ENCODE measurements around the gene MPG. TPM values are rescaled to one million over a fixed set of nuclear protein-coding genes. Genes with fewer than 3 reads are reported as not detected.

Gene MPG
- total and polyA plus RNA-seq, 2 experiments from 2014 or later, result 38.0 to 91.1 TPM

DNA sequence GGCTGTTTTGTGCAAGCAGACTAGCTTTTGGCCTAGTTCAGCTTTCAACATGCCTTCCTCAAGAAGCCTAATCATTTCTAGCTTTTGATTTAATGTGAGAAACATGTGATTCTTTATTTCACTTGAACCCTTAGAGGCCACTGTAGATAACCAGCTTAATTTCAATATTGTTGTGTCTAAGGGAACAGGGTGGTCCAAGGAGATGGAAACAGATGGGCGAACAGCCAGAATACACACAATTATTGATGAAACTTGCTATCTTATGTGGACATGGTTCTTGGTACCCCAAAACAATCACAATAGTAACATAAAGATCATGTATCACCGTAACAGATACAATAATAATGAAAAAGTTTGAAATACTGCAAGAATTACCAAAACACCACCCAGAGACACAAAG, 55.7 kb downstream of the MPG start (continued):
- TF ChIP-seq, protein P1, sequence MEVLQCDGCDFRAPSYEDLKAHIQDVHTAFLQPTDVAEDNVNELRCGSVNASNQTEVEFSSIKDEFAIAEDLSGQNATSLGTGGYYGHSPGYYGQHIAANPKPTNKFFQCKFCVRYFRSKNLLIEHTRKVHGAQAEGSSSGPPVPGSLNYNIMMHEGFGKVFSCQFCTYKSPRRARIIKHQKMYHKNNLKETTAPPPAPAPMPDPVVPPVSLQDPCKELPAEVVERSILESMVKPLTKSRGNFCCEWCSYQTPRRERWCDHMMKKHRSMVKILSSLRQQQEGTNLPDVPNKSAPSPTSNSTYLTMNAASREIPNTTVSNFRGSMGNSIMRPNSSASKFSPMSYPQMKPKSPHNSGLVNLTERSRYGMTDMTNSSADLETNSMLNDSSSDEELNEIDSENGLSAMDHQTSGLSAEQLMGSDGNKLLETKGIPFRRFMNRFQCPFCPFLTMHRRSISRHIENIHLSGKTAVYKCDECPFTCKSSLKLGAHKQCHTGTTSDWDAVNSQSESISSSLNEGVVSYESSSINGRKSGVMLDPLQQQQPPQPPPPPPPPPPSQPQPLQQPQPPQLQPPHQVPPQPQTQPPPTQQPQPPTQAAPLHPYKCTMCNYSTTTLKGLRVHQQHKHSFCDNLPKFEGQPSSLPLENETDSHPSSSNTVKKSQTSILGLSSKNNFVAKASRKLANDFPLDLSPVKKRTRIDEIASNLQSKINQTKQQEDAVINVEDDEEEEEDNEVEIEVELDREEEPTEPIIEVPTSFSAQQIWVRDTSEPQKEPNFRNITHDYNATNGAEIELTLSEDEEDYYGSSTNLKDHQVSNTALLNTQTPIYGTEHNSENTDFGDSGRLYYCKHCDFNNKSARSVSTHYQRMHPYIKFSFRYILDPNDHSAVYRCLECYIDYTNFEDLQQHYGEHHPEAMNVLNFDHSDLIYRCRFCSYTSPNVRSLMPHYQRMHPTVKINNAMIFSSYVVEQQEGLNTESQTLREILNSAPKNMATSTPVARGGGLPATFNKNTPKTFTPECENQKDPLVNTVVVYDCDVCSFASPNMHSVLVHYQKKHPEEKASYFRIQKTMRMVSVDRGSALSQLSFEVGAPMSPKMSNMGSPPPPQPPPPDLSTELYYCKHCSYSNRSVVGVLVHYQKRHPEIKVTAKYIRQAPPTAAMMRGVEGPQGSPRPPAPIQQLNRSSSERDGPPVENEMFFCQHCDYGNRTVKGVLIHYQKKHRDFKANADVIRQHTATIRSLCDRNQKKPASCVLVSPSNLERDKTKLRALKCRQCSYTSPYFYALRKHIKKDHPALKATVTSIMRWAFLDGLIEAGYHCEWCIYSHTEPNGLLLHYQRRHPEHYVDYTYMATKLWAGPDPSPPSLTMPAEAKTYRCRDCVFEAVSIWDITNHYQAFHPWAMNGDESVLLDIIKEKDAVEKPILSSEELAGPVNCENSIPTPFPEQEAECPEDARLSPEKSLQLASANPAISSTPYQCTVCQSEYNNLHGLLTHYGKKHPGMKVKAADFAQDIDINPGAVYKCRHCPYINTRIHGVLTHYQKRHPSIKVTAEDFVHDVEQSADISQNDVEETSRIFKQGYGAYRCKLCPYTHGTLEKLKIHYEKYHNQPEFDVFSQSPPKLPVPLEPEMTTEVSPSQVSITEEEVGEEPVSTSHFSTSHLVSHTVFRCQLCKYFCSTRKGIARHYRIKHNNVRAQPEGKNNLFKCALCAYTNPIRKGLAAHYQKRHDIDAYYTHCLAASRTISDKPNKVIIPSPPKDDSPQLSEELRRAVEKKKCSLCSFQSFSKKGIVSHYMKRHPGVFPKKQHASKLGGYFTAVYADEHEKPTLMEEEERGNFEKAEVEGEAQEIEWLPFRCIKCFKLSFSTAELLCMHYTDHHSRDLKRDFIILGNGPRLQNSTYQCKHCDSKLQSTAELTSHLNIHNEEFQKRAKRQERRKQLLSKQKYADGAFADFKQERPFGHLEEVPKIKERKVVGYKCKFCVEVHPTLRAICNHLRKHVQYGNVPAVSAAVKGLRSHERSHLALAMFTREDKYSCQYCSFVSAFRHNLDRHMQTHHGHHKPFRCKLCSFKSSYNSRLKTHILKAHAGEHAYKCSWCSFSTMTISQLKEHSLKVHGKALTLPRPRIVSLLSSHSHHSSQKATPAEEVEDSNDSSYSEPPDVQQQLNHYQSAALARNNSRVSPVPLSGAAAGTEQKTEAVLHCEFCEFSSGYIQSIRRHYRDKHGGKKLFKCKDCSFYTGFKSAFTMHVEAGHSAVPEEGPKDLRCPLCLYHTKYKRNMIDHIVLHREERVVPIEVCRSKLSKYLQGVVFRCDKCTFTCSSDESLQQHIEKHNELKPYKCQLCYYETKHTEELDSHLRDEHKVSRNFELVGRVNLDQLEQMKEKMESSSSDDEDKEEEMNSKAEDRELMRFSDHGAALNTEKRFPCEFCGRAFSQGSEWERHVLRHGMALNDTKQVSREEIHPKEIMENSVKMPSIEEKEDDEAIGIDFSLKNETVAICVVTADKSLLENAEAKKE (CRISPR knock-in tag; IDR thresholded peaks at IDR 0.05), result no peak
- no peak for TF ChIP-seq JUNB (IDR thresholded peaks at IDR 0.05; ENCODE audit: unreplicated experiment)
- no peak for TF ChIP-seq EZH2 (IDR thresholded peaks at IDR 0.05; ENCODE audit: low read depth, unreplicated experiment)
- no peak for TF ChIP-seq NANOG (IDR thresholded peaks at IDR 0.05; ENCODE audit: borderline replicate concordance)
- TF ChIP-seq, protein P2, sequence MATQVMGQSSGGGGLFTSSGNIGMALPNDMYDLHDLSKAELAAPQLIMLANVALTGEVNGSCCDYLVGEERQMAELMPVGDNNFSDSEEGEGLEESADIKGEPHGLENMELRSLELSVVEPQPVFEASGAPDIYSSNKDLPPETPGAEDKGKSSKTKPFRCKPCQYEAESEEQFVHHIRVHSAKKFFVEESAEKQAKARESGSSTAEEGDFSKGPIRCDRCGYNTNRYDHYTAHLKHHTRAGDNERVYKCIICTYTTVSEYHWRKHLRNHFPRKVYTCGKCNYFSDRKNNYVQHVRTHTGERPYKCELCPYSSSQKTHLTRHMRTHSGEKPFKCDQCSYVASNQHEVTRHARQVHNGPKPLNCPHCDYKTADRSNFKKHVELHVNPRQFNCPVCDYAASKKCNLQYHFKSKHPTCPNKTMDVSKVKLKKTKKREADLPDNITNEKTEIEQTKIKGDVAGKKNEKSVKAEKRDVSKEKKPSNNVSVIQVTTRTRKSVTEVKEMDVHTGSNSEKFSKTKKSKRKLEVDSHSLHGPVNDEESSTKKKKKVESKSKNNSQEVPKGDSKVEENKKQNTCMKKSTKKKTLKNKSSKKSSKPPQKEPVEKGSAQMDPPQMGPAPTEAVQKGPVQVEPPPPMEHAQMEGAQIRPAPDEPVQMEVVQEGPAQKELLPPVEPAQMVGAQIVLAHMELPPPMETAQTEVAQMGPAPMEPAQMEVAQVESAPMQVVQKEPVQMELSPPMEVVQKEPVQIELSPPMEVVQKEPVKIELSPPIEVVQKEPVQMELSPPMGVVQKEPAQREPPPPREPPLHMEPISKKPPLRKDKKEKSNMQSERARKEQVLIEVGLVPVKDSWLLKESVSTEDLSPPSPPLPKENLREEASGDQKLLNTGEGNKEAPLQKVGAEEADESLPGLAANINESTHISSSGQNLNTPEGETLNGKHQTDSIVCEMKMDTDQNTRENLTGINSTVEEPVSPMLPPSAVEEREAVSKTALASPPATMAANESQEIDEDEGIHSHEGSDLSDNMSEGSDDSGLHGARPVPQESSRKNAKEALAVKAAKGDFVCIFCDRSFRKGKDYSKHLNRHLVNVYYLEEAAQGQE (IDR thresholded peaks at IDR 0.05; ENCODE audit: unreplicated experiment), result no peak

Small RNA genes within 50 kb of the gene (small RNA-seq; reads per million reads assigned to genes)
- not detected for gene Z69720.2 (ENCODE audit: low replicate concordance)

Other genes with a start within 250 kb of the MPG start
- gene POLR3K, start 24.6 kb upstream of the MPG start, total RNA-seq (2014; rRNA removed; shearing (Covaris generic)), result 11.7 and 17.8 TPM in 2 replicates
- 58.5 and 60.0 TPM in 2 replicates for gene POLR3K, start 24.6 kb upstream of the MPG start, polyA plus RNA-seq (2016; fragmentation: Nextera tagmentation; extraction: Ambion mirVana)
- gene SNRNP25, start 24.4 kb upstream of the MPG start, total RNA-seq (2014; rRNA removed; shearing (Covaris generic)), result 31.2 and 34.4 TPM in 2 replicates
- gene SNRNP25, start 24.4 kb upstream of the MPG start, polyA plus RNA-seq (2016; fragmentation: Nextera tagmentation; extraction: Ambion mirVana), result 79.5 and 81.6 TPM in 2 replicates
- 15.3 and 24.5 TPM in 2 replicates for gene RHBDF1, start 5.6 kb upstream of the MPG start, total RNA-seq (2014; rRNA removed; shearing (Covaris generic))
- gene RHBDF1, start 5.6 kb upstream of the MPG start, polyA plus RNA-seq (2016; fragmentation: Nextera tagmentation; extraction: Ambion mirVana), result 22.1 and 22.6 TPM in 2 replicates
- 45.7 and 45.9 TPM in 2 replicates for gene NPRL3, start 60.4 kb downstream of the MPG start, total RNA-seq (2014; rRNA removed; shearing (Covaris generic))
- gene NPRL3, start 60.4 kb downstream of the MPG start, polyA plus RNA-seq (2016; fragmentation: Nextera tagmentation; extraction: Ambion mirVana), result 14.5 and 15.4 TPM in 2 replicates
- gene HBZ, start 74.4 kb downstream of the MPG start, total RNA-seq (2014; rRNA removed; shearing (Covaris generic)), result not detected in 2 replicates
- 0.39 TPM in 1 of 2 replicates, not detected in the other for gene HBZ, start 74.4 kb downstream of the MPG start, polyA plus RNA-seq (2016; fragmentation: Nextera tagmentation; extraction: Ambion mirVana)
- not detected in 2 replicates for gene HBM, start 87.8 kb downstream of the MPG start, total RNA-seq (2014; rRNA removed; shearing (Covaris generic))
- 0.68 TPM in 1 of 2 replicates, not detected in the other for gene HBM, start 87.8 kb downstream of the MPG start, polyA plus RNA-seq (2016; fragmentation: Nextera tagmentation; extraction: Ambion mirVana)
- gene HBA2, start 94.7 kb downstream of the MPG start, total RNA-seq (2014; rRNA removed; shearing (Covaris generic)), result 1.9 TPM in 1 of 2 replicates, not detected in the other
- 7.8 and 11.7 TPM in 2 replicates for gene HBA2, start 94.7 kb downstream of the MPG start, polyA plus RNA-seq (2016; fragmentation: Nextera tagmentation; extraction: Ambion mirVana)
- gene HBA1, start 98.5 kb downstream of the MPG start, total RNA-seq (2014; rRNA removed; shearing (Covaris generic)), result not detected in 2 replicates
- 3.4 and 6.7 TPM in 2 replicates for gene HBA1, start 98.5 kb downstream of the MPG start, polyA plus RNA-seq (2016; fragmentation: Nextera tagmentation; extraction: Ambion mirVana)
- gene HBQ1, start 102.2 kb downstream of the MPG start, total RNA-seq (2014; rRNA removed; shearing (Covaris generic)), result 3.1 and 6.6 TPM in 2 replicates
- gene HBQ1, start 102.2 kb downstream of the MPG start, polyA plus RNA-seq (2016; fragmentation: Nextera tagmentation; extraction: Ambion mirVana), result 8.3 and 8.5 TPM in 2 replicates
- gene LUC7L, start 151.2 kb downstream of the MPG start, total RNA-seq (2014; rRNA removed; shearing (Covaris generic)), result 114 and 115 TPM in 2 replicates
- 136 and 151 TPM in 2 replicates for gene LUC7L, start 151.2 kb downstream of the MPG start, polyA plus RNA-seq (2016; fragmentation: Nextera tagmentation; extraction: Ambion mirVana)
- gene FAM234A, start 156.6 kb downstream of the MPG start, total RNA-seq (2014; rRNA removed; shearing (Covaris generic)), result 57.2 and 128 TPM in 2 replicates
- 37.9 and 41.9 TPM in 2 replicates for gene FAM234A, start 156.6 kb downstream of the MPG start, polyA plus RNA-seq (2016; fragmentation: Nextera tagmentation; extraction: Ambion mirVana)
- gene RGS11, start 197.7 kb downstream of the MPG start, total RNA-seq (2014; rRNA removed; shearing (Covaris generic)), result 0.58 and 1.8 TPM in 2 replicates
- 0.38 and 0.74 TPM in 2 replicates for gene RGS11, start 197.7 kb downstream of the MPG start, polyA plus RNA-seq (2016; fragmentation: Nextera tagmentation; extraction: Ambion mirVana)
- 1.0 and 1.2 TPM in 2 replicates for gene ARHGDIG, start 202.4 kb downstream of the MPG start, total RNA-seq (2014; rRNA removed; shearing (Covaris generic))
- gene ARHGDIG, start 202.4 kb downstream of the MPG start, polyA plus RNA-seq (2016; fragmentation: Nextera tagmentation; extraction: Ambion mirVana), result 0.24 and 0.78 TPM in 2 replicates
- gene PDIA2, start 204.9 kb downstream of the MPG start, total RNA-seq (2014; rRNA removed; shearing (Covaris generic)), result 0.87 TPM in 1 of 2 replicates, not detected in the other
- gene PDIA2, start 204.9 kb downstream of the MPG start, polyA plus RNA-seq (2016; fragmentation: Nextera tagmentation; extraction: Ambion mirVana), result 0.39 and 0.52 TPM in 2 replicates

Data from GM23338 (cell line).